DMS 273 treated with DMSO at 0.1 percent for 48 hours (cell line): ENCODE measurements around the gene MRPL43.
A peak's percentile ranks its signal among the peaks of the same experiment; 100 is the strongest.

Experiments used
- DNase-seq: peaks from one replicate; lab custom pipeline; 2025; lab: John Stamatoyannopoulos, UW

MRPL43 gene

DNA sequence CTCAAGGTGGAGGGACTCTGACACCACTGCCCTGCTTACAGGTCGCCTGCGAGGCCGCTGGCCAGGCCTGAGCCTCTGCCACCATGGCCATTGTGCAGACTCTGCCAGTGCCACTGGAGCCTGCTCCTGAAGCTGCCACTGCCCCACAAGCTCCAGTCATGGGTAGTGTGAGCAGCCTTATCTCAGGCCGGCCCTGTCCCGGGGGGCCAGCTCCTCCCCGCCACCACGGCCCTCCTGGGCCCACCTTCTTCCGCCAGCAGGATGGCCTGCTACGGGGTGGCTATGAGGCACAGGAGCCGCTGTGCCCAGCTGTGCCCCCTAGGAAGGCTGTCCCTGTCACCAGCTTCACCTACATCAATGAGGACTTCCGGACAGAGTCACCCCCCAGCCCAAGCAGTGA is 15.2 kb upstream of the MRPL43 start:
- DNase-seq, result no peak

DNA sequence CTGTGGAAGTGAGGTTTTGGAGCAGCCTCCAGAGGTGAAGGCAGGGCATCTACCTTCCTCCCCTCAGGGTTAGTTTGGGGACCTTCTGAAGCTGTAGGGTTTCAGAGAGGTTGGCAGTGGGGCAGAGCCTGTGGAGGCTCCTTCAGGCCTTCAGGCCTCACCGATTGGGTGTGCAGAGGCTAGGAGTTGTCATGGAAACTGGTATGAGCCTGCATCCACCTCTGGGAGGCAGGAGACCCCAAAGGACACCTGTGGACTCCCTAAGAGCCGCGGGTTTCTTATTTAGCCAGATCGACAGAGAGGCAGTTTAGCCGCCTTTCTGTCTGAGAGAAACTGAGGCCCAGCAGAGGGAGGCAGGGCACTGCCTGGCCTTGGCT is 14.3 kb upstream of the MRPL43 start:
- no peak for DNase-seq

DNA sequence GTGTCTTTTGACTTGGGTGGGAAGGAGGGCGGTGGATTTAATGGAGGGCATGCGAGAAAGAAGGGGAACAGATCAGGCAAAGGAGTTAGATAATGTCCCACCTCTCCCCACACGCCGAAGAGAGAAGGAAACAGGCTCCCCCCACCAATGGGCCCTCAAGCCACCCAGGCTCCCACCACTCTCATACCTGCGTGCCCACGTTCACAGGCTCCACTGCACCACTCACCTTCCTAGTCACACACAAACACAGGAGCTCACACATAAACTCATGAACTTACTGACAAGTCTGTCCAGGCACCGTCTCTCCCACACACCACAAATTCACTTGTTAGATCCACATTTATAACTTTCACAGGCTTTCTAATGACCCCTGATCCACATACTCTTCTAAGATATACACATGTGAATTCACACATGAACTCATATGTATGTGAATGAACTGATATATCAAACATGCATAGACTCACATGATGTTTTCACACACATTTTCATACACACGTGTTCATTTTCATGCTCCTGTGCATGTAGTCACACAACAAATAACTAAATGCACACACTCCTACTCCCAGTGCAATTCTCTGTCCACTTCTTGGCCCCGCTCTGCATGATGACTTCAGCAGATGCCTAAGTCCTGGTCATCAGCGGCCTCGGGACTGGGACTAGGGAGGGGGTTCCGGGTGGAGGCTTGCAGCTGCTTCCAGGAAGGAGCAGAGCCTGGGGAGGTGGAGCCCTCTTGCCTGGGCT is 13.8 kb upstream of the MRPL43 start:
- no peak for DNase-seq

DNA sequence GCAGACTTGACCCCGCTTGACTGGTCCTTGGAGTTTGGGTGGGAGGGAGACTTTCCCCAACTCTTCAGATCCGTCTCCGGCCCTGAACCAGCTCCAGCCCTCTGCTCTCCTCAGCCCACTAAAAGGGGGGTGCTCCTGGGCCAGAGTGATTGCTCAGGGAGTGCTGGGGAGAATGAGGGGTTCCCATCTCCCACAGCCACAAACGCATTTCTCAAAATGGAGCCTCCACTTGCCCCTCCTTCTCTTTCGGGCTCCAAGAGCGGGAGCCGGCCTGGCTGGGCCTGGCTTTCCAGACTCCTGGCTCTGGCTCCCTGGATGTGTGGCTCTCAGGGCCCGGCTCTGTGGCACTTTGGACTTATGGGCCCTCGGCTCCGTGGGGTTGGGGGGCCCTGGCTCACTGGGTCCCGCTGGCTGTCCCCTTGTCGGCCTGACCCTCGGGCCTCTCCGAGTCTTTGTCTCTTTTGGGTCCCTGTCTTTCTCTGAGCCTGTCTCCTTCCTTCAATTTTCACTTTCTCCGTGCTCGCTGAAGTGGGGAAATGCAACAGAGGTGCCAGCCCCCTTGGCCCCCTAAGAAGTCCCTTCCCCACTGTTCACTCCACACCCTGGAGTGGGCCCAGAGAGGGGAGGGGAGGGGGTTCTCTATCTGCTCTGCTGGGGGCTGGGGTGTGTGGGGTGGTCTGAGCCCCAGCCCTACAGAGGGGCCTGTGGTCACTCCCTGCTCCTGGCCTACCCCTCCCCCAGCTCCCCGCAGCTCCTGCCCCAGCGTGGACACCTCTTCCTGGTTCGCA is 13.0 kb upstream of the MRPL43 start:
- DNase-seq, result no peak

DNA sequence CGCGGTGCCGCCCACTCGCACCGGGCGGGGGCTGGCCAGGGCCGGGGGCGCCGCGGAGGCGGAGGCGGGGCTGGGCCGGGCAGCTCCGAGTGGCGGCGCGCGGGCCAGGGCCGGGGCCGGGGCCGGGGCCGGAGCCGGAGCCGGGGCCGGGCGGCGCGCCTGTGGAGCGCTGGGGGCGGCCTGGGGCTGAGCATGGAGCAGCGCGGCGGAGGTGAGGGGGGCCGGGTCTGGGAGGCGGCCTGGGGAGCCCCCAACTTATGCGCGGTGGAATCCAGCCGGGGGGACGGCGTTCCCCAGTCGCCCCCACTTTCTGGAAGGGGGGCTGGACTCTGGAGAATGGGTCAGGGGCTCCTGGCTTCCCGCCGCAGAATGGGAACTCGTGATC is 12.4 kb upstream of the MRPL43 start, which contains the start of gene LZTS2:
TSS of gene LZTS2 (plus strand) at position 67 of the 385 bp plus-strand sequence. CDS start 2,731 bp downstream, outside the sequence.
- DNase-seq, result no peak

DNA sequence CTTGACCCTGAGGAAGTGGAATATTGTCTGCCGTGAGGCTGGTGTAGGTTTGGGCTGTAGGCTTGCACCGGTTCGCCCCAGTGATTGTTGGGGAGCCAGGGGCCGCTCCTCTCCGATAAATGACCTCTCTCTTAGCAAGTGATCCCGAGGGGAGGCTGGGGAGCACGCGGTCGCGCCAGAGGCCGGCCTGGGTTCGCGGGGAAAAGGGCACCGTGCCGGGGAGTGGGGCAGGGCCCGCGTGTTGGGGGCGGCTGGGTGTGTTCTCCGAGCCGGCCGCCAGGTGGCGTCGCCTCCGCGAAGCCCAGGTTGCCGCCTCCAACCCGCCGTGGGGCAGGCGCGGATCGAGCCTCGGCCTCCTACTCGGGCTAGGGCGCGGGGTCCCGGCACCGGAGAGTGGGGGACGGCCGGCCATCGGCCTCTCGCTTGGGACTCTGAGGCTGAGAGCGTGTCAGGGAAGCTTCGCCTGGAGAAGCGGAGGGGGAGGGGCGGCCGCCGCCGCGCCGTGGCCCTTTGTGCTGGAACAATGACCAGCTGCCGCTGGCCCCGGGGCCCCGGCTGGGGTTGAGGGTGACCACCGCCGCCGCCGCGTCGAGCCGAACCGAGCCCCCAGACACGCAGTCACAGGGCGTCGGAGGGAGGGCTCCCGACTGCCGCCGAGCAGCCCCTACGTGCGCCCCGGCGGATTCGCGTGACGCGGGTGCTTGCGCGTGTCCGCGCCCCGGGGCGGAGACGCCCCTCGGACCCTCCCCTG is 11.9 kb upstream of the MRPL43 start:
- no peak for DNase-seq

DNA sequence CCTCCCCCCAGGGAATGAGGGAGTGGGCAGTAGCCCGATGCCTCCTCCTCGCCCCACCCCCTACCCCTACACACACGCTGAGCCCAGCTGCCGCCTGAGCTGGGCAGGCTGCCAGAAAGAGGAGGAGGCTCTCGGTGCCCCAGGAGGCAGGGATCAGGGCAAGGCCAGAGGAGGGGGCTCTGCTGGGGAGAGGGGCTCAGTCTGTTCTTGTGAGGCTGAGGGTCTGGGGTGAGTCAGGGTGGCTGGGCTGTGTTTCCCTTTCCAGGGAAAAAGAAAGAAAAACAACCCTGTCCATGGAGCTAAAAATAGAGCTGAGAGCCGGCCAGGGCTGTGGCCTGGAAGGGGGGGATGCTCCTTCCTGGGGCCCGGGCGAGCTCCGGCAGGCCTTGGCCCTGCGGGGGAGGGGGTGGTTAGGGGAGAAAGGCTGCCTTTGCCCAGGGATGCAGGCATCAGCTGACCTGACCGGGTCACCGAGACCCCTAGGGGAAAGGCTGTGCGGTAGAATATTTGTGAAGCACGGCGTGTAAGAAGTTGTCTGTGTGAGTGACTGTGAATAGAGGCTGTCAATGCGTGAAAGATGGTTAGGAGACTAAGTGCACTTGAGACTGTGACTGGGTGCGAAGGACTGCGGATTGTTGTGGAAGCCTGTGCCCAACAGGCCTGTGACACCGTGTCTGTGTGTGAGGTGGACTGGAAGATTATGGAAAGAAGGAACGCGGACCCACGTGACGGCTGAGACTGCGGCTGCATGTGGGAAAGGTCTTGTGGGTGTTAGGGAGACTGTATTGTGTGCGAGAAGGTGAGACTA is 11.1 kb upstream of the MRPL43 start:
- peak; percentile 69 for DNase-seq

DNA sequence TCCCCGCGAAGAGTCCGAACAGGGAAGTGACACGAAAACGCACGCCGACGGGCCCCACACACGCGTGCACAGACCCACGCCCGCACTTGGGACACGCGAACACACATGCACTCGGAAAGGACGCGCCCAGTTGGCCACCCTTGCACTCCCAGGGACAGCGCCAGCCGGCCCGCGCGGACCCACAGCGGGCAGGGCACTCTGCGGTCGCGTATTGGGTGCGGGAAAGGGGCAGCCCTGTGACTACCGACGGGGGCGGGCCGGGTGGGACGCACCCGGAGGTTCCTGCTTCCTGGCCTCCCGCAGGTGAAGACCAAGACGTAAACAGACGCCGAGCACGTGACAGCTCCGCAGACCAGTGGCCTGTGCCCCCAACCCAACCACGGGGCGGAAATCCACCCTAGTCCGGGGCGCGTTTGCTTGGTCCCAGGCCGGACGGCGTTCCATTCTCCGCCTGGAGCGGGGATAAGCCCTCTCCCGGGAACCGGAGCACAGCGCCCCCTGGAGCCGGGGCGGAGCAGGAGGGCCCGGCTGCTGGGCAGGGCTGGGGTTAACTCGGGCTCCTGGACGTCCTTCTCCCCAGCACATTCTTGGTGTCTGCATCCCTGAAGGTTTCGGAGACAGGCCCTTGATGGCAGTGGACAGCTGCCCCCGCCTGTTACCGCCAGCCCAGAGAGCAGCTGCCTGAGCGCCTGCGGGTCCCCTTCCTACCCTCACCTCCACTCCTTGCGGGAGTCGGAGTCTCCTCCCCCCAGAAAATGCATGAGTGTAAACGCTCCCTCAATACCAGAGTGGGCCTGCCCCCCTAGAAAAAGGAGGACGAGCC is 10.3 kb upstream of the MRPL43 start:
- peak; percentile 53 for DNase-seq

DNA sequence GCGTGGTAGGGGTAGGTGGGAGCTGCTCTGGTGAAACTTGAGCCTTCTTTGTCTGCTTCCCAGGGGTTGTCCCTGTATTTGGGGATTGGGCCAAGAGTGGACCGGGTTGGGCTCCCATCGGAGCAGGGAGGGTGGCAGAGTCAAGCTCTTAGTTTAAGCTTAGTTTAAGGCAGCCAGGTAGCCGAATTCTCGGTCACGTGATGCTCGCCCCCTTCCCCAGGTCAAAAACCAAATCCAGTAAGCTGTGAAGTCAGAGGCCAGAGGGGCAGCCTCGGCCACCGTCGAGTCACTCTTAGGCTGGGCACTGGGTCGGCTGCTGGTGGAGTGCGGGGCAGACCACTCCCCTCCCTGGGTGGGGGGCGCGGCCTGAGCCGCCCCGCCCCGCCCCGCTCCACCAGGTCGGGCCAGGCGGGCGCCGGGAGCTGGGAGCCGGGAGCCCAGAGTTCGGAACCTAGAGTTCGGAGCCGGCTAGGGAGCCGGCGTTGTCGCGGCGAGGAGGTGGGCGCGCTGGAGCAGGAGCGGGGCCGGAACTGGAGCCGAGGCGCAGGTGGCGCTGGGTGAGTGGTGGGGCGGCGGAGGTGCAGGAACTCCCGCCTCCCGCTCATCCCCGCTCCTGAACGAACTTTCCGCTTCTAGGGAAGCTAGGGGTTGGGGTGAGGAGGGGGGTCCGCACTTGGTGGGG is 9.5 kb upstream of the MRPL43 start:
- DNase-seq, result no peak

DNA sequence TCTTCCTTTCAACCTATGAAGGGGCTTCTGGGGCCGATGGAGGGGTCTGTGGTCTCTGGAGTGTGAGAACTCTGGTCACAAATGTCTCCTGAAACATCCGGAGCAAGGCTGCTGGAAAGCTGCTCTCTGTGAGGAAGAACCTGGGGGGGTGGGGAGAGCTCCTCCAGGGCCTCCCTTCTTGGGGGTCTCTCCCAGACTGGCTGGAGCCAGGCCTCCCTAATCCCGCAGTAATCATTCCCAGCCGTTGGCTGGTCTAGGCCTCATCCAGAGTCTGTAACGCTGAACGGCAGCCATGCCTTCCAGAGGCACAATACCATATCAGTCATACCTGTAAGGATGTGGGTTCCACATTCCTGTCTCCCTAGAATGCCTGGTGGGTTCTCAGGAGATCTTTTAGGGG is 7.9 kb upstream of the MRPL43 start:
- DNase-seq, result no peak

DNA sequence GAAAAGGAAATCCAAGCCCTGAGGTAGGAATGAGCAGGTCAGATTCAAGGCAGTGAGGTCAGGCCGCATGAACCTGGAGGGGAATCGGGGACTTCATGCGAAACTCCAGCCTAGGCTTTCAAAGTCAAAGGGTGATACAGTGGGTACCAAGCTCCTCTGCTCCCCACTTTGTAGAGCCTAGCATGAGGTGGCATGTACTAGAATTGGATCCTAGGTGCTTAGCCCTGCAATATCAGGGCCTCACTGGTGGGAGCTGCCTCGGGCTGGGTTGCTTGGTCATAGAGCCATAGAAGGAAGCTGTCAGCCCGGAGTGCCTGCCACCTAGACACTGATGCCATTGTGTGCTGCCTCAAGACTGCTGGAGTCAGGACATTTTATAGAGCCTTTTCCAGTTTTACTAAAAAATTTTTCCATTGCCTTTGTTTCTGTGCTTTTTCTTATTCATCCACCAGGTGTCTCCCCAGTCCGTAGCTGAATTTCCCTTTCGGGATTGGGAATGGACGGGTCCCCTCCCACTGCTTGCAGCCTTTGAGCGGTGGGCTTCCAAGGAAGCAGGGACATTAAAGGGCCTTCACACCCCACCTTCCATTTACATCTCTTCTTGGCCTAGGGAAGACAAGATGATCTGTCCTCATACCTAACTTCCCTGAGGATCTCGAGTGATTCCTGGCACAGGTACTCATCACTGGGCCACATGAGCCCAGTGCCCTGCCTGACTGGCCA is 6.8 kb upstream of the MRPL43 start:
- DNase-seq, result no peak

DNA sequence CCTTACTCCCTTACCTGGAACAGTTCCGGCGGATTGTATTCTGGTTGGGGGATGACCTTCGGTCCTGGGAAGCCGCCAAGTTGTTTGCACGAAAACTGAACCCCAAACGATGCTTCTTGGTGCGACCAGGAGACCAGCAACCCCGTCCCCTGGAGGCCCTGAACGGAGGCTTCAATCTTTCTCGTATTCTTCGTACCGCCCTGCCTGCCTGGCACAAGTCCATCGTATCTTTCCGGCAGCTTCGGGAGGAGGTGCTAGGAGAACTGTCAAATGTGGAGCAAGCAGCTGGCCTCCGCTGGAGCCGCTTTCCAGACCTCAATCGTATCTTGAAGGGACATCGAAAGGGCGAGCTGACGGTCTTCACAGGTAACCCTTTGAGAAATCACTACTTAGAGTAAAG is 1.8 kb upstream of the MRPL43 start:
- no peak for DNase-seq

DNA sequence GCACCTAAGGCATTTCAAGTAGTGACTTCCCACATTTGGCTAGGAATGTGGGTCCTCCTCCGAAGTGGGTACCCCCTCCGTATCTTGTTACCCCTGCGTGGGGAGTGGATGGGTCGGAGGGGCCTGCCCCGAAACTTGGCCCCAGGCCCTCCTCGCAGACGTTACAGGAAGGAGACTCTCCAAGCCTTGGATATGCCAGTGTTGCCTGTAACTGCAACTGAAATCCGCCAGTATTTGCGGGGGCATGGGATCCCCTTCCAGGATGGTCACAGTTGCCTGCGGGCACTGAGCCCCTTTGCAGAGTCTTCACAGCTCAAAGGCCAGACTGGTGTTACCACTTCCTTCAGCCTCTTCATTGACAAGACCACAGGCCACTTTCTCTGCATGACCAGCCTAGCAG is 869 bp upstream of the MRPL43 start:
- no peak for DNase-seq

DNA sequence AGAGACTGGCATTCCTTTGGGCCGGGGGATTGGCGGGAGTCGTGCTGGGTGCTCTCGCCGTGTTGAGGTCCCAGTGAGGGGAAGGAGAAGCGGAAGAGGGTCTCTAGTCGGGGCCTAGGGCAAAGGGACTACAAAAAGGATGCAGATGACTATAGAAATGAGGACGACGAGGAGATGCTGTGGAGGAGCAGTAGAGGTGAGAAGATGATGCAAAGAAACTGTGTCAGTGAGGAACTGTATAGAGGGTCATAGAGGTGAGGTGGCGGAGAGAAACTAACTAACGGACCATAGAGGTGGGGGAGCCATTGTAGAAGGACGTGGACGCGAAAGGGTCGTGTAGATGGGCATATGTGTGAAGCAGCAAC is 370 bp upstream of the MRPL43 start:
- no peak for DNase-seq

DNA sequence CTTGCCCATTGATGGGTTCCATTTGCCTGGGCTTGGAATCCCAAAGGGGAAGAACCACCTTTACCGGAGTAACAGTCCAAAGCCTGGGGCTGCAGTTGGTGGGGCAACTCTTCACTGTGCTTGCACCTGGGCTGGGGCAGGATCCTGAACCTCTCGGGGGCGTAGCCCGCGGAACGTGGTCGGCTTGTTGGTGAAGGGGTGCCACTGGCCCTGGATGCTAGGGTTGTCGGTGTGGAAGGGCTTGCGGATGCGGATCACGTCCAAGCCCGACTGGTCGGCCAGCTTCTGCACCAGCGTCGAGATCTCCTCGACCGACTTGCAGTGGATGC is 710 bp downstream of the MRPL43 start:
- DNase-seq, result no peak

DNA sequence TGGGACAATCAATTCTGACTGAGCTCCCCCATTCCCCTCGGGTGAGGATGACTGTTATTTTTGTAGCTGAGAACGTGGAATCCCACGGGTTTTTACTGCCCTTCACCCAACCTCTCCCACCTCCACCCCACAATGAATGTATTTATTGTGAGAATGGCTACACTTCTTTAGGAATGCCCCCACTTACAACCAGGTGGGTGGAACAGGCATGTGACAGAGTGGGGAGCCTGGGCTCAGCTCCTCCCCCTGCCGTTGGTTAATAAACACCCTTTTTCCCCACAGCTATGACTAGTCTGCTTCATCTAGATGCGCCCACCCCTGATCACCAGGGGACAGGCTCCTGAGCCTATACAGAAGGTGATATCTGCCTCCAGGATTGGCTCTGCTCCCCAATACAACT is 2.0 kb downstream of the MRPL43 start:
- no peak for DNase-seq

DNA sequence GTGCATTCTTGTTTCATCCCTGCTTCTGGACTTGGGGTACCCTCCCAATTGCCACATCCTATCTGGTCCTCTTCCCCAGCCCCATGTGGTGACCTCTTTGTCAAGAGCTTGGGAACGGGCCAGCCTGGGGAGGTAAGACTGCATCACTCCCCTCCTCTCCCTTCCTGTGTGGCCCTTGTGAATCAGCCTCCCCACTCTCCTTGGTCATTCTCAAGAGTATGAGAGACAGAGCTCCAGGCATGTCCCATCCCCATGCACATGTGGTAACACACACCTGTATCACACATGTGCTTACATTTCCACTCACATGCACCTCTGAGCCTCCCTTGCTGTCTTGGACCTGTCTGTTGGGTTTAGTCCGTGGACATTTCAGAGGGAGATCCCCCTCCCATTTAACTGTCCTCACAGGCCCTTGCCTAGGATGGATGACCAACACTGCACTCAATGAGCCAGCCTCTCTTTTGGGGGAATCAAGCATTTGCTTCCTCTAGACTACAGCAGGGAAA is 2.6 kb downstream of the MRPL43 start:
- DNase-seq, result no peak

DNA sequence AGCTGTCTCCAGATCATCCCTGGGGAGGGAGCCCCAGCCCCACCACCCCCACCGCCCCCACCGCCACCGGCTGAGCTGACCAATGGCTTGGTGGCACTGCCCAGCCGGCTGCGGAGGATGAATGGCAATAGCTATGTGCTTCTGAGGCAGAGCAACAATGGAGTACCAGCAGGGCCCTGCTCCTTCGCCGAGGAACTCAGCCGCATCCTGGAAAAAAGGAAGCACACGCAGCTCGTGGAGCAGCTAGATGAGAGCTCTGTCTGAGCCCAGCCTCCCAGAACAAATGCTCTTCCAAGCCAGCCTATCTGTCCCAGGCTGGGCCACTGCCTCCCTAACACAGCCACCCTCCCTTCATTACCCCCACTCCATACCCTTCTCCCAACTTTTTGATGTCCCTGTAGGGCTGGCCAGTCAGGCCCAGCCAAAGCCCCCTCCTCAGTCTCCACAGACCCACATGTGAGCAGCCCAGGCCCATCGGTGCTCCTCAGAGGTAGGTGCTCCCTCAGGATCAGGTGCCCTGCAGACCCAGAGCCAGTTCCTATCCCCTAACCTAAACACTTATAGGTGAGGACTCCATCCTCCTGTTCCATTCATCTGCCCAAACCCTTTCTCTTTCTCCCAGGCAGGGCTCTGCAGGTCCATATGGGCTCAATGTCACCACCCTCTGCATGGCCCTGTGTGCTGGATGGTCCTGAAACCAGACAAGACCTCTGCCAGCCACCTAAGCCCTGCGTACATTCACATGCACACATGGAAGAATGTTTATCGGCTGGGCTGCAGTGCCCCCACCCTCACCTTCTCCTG is 3.2 kb downstream of the MRPL43 start:
- DNase-seq, result no peak
